Type B pancreatic cell (in vitro differentiated cells): ENCODE results near the gene UBE2D2. TPM values are rescaled to one million over a fixed set of nuclear protein-coding genes. Genes with fewer than 3 reads are reported as not detected.
"Not testable (repeated sequence)": the region's sequence is repeated elsewhere in the genome, so short reads cannot be mapped to it uniquely, and the experiment has no call there.

Experiments
- DNase-seq: peaks from one replicate; pipeline ENCODE4 v3.0.0; 2021; ENCODE audit warnings: mixed read lengths; ENCODE audit not compliant: unreplicated experiment; ENCODE audit errors: extremely low spot score
- H3K27ac Mint-ChIP-seq: 2 replicates; pipeline ENCODE4 v1.8.0; 2021; ENCODE audit warnings: mild to moderate bottlenecking, mixed read lengths
- H3K27me3 Mint-ChIP-seq: 2 replicates; pipeline ENCODE4 v1.8.0; 2021; ENCODE audit warnings: mixed read lengths
- H3K36me3 Mint-ChIP-seq: 2 replicates; pipeline ENCODE4 v1.8.0; 2021; ENCODE audit warnings: mixed read lengths
- H3K4me1 Mint-ChIP-seq: one replicate; pipeline ENCODE4 v1.8.0; 2021; ENCODE audit warnings: mixed read lengths; ENCODE audit not compliant: unreplicated experiment
- H3K4me3 Mint-ChIP-seq: 2 replicates; pipeline ENCODE4 v1.8.0; 2021; ENCODE audit warnings: mild to moderate bottlenecking, mixed read lengths
- H3K9me3 Mint-ChIP-seq: 2 replicates; pipeline ENCODE4 v1.8.0; 2021; ENCODE audit warnings: mixed read lengths
- CTCF ChIP-seq: fragments of 200-600 bp; sonication (generic); conservative IDR thresholded peaks from 2 replicates; pipeline ENCODE4 v1.5.0; 2021; ENCODE audit warnings: antibody characterized with exemption, mild to moderate bottlenecking
- total RNA-seq: library from RNA; stranded (reverse); gene quantifications from 2 replicates; pipeline ENCODE4 v1.2.1, GENCODE V29; 2021; ENCODE audit warnings: low replicate concordance

Gene UBE2D2
- total RNA-seq, 1 donor from 2014 or later = 140 TPM

- H3K4me3 Mint-ChIP-seq = no peak overlapping the region
- peaks cover 5% of the 10 kb centered on the region for H3K27me3 Mint-ChIP-seq
- no peak overlapping the region for H3K27ac Mint-ChIP-seq
- H3K9me3 Mint-ChIP-seq = no peaks in the 10 kb centered on the region
- H3K36me3 Mint-ChIP-seq = no peaks in the 10 kb centered on the region
- H3K4me1 Mint-ChIP-seq = peaks cover 14% of the 10 kb centered on the region
- DNase-seq = no peak
- no peak for TF ChIP-seq CTCF
Measured at GRCh38 chr5:139514486-139514856, 46.7 kb upstream of the UBE2D2 start.

GRCh38 chr5:139517683-139518564 lies 43.2 kb upstream of the UBE2D2 start:
- H3K9me3 Mint-ChIP-seq = no peaks in the 10 kb centered on the region
- peaks cover 14% of the 10 kb centered on the region for H3K4me1 Mint-ChIP-seq
- H3K27ac Mint-ChIP-seq = peak overlapping the region; percentile 83
- H3K27me3 Mint-ChIP-seq = no peaks in the 10 kb centered on the region
- H3K4me3 Mint-ChIP-seq = peak overlapping the region; percentile 93
- TF ChIP-seq CTCF = peak; percentile 95
- H3K36me3 Mint-ChIP-seq = no peaks in the 10 kb centered on the region
- peak; percentile 96 for DNase-seq

- TF ChIP-seq CTCF = no peak
Measured at GRCh38 chr5:139523635-139524445, 37.3 kb upstream of the UBE2D2 start.

GRCh38 chr5:139524446-139524845 lies 36.7 kb upstream of the UBE2D2 start:
- no peak for TF ChIP-seq CTCF
- Mint-ChIP-seq H3K36me3 (no peaks in the 10 kb centered on the region), H3K27ac (no peak overlapping the region), H3K9me3 (no peaks in the 10 kb centered on the region), H3K4me1 (peaks cover 22% of the 10 kb centered on the region), H3K4me3 (no peak overlapping the region), H3K27me3 (no peaks in the 10 kb centered on the region)
- DNase-seq = no peak

More at GRCh38 chr5:139523635-139524445, 37.3 kb upstream of the UBE2D2 start:
- Mint-ChIP-seq H3K27ac (no peak overlapping the region), H3K4me1 (peaks cover 24% of the 10 kb centered on the region), H3K9me3 (no peaks in the 10 kb centered on the region), H3K36me3 (no peaks in the 10 kb centered on the region), H3K27me3 (no peaks in the 10 kb centered on the region), H3K4me3 (no peak overlapping the region)
- no peak for DNase-seq

GRCh38 chr5:139524940-139525585 lies 36.1 kb upstream of the UBE2D2 start:
- H3K27me3 Mint-ChIP-seq = no peaks in the 10 kb centered on the region
- no peaks in the 10 kb centered on the region for H3K9me3 Mint-ChIP-seq
- no peaks in the 10 kb centered on the region for H3K36me3 Mint-ChIP-seq
- no peak overlapping the region for H3K27ac Mint-ChIP-seq
- H3K4me1 Mint-ChIP-seq = peaks cover 22% of the 10 kb centered on the region
- H3K4me3 Mint-ChIP-seq = no peak overlapping the region
- no peak for TF ChIP-seq CTCF
- DNase-seq = no peak

- H3K27me3 Mint-ChIP-seq, H3K9me3 Mint-ChIP-seq, DNase-seq, H3K27ac Mint-ChIP-seq, H3K36me3 Mint-ChIP-seq: not testable (repeated sequence)
- Mint-ChIP-seq H3K4me1 (peaks cover 22% of the 10 kb centered on the region), H3K4me3 (peak overlapping the region; percentile 72)
Measured at GRCh38 chr5:139525586-139526308, 35.4 kb upstream of the UBE2D2 start.

GRCh38 chr5:139526309-139527089 lies 34.6 kb upstream of the UBE2D2 start:
- Mint-ChIP-seq H3K4me1 (peaks cover 22% of the 10 kb centered on the region), H3K4me3 (peak overlapping the region; percentile 78)
- not testable (repeated sequence) for H3K27me3 Mint-ChIP-seq, H3K27ac Mint-ChIP-seq, H3K36me3 Mint-ChIP-seq, H3K9me3 Mint-ChIP-seq, DNase-seq
